IMR-90 (cell line): ENCODE data around the gene OR52W1. TPM values are rescaled to one million over a fixed set of nuclear protein-coding genes. Genes with fewer than 3 reads are reported as not detected.

Experiments
- ATAC-seq: fragments of 200-7000 bp; cut with Tn5 transposase; 2 replicates; pipeline ENCODE4 v1.9.1; 2020; ENCODE audit warnings: low read depth, mild to moderate bottlenecking, moderate library complexity
- BruUV-seq: library from RNA; stranded (reverse); fragments of 400-500 nt; replicated peaks from 2 replicates; lab custom pipeline; 2021; lab: Mats Ljungman, UMichigan
- CTCF ChIA-PET: fragments of 300-600 bp; formaldehyde crosslinking; extraction: SDS; loops from one replicate; lab custom pipeline; 2021; ENCODE audit warnings: antibody characterized with exemption; lab: Yijun Ruan, JAX
- POLR2A ChIA-PET: fragments of 300-600 bp; sonication (Branson Sonifier 250); formaldehyde crosslinking; loops from one replicate; lab custom pipeline; 2022; ENCODE audit warnings: antibody characterized with exemption; ENCODE audit not compliant: unreplicated experiment; lab: Charles Lee
- DNase-seq: peaks from one replicate; pipeline ENCODE4 v3.0.0; 2013
- H2AFZ ChIP-seq: replicated peaks from 2 replicates; pipeline ENCODE3; 2013; ENCODE audit warnings: low read length, mild to moderate bottlenecking; ENCODE audit not compliant: poor library complexity
- H2AK5ac ChIP-seq: 2 replicates; pipeline ENCODE4 v1.6.1; 2013; ENCODE audit warnings: low read depth, low read length, inconsistent platforms
- H2AK9ac ChIP-seq: replicated peaks from 2 replicates; pipeline ENCODE3; 2013; ENCODE audit warnings: mild to moderate bottlenecking, low read depth, low read length, moderate library complexity; ENCODE audit not compliant: poor library complexity
- H2BK120ac ChIP-seq: 2 replicates; pipeline ENCODE4 v1.6.1; 2013; ENCODE audit warnings: low read depth, low read length, inconsistent platforms
- H2BK15ac ChIP-seq: 3 replicates; pipeline ENCODE4 v1.6.1; 2013; ENCODE audit warnings: low read depth, low read length, inconsistent platforms
- H2BK20ac ChIP-seq: 2 replicates; pipeline ENCODE4 v1.6.1; 2013; ENCODE audit warnings: low read depth, mild to moderate bottlenecking, inconsistent platforms, low read length, moderate library complexity
- H2BK5ac ChIP-seq: 2 replicates; pipeline ENCODE4 v1.6.1; 2013; ENCODE audit warnings: mild to moderate bottlenecking, low read depth, low read length, inconsistent platforms; ENCODE audit not compliant: poor library complexity, severe bottlenecking
- H3K14ac ChIP-seq: replicated peaks from 2 replicates; pipeline ENCODE4 v1.6.1; 2013; ENCODE audit warnings: low read depth, low read length, inconsistent platforms
- H3K18ac ChIP-seq: 2 replicates; pipeline ENCODE4 v1.6.1; 2013; ENCODE audit warnings: low read depth, low read length, control low read depth
- H3K23ac ChIP-seq: 2 replicates; pipeline ENCODE4 v1.6.1; 2013; ENCODE audit warnings: low read depth, low read length, inconsistent platforms
- H3K27ac ChIP-seq: 2 replicates; pipeline ENCODE4 v1.5.1; 2013; ENCODE audit warnings: mild to moderate bottlenecking, control low read depth, low read length; ENCODE audit not compliant: insufficient read depth
- H3K27me3 ChIP-seq: 2 replicates; pipeline ENCODE4 v1.6.1; 2013; ENCODE audit warnings: low read length; ENCODE audit not compliant: control insufficient read depth, insufficient read depth
- H3K36me3 ChIP-seq: 2 replicates; pipeline ENCODE4 v1.6.1; 2013; ENCODE audit warnings: low read length, mixed read lengths; ENCODE audit not compliant: control insufficient read depth, insufficient read depth
- H3K4ac ChIP-seq: 2 replicates; pipeline ENCODE4 v1.6.1; 2013; ENCODE audit warnings: low read depth, low read length, inconsistent platforms
- H3K4me1 ChIP-seq: 2 replicates; pipeline ENCODE4 v1.6.1; 2013; ENCODE audit warnings: low read length, mixed read lengths; ENCODE audit not compliant: control insufficient read depth, insufficient read depth
- H3K4me2 ChIP-seq: 2 replicates; pipeline ENCODE4 v1.6.1; 2013; ENCODE audit warnings: low read depth, mild to moderate bottlenecking, control low read depth, low read length, moderate library complexity
- H3K4me3 ChIP-seq: 2 replicates; pipeline ENCODE4 v1.5.1; 2013; ENCODE audit warnings: low read depth, mild to moderate bottlenecking, control low read depth, low read length, moderate library complexity; ENCODE audit not compliant: insufficient read depth
- H3K56ac ChIP-seq: 2 replicates; pipeline ENCODE4 v1.6.1; 2013; ENCODE audit warnings: low read length, inconsistent platforms; ENCODE audit not compliant: insufficient read depth; ENCODE audit errors: extremely low read depth
- H3K79me1 ChIP-seq, 2 experiments: 2 replicates each; pipeline ENCODE4 v1.6.1; 2013; ENCODE audit warnings: low read length in 2 of 2, inconsistent platforms in 1 of 2, low read depth in 1 of 2
- H3K9ac ChIP-seq: 2 replicates; pipeline ENCODE4 v1.6.1; 2013; ENCODE audit warnings: low read depth, low read length, control low read depth
- H3K9me1 ChIP-seq: 2 replicates; pipeline ENCODE4 v1.6.1; 2013; ENCODE audit warnings: low read length, inconsistent platforms; ENCODE audit not compliant: insufficient read depth
- H3K9me3 ChIP-seq: 2 replicates; pipeline ENCODE4 v1.6.1; 2013; ENCODE audit warnings: low read length; ENCODE audit not compliant: control insufficient read depth, insufficient read depth
- H4K20me1 ChIP-seq: 2 replicates; pipeline ENCODE4 v1.6.1; 2013; ENCODE audit warnings: low read length, inconsistent platforms; ENCODE audit not compliant: insufficient read depth
- H4K5ac ChIP-seq: 2 replicates; pipeline ENCODE4 v1.6.1; 2013; ENCODE audit warnings: mild to moderate bottlenecking, low read depth, low read length, control low read depth
- H4K8ac ChIP-seq, 2 experiments: 2 replicates each; pipeline ENCODE4 v1.6.1; 2013; ENCODE audit warnings: low read depth in 2 of 2, low read length in 2 of 2, control low read depth in 1 of 2, inconsistent platforms in 1 of 2
- H4K91ac ChIP-seq: 2 replicates; pipeline ENCODE4 v1.6.1; 2013; ENCODE audit warnings: low read depth, low read length, inconsistent platforms; ENCODE audit not compliant: insufficient read depth
- BHLHE40 ChIP-seq: fragments of 150-350 bp; IDR thresholded peaks from 2 replicates; pipeline ENCODE4 v1.6.1; 2016; ENCODE audit warnings: mild to moderate bottlenecking, low read depth, low read length
- RCOR1 ChIP-seq: IDR thresholded peaks from 2 replicates; pipeline ENCODE4 v1.6.1; 2012; ENCODE audit warnings: mild to moderate bottlenecking, low read length, improper control_type of control experiment; ENCODE audit not compliant: insufficient replicate concordance
- SMC3 ChIP-seq: fragments of 150-350 bp; IDR thresholded peaks from 2 replicates; pipeline ENCODE4 v1.6.1; 2016; ENCODE audit warnings: low read depth, mild to moderate bottlenecking, antibody characterized with exemption, low read length, moderate library complexity
- WGBS, 2 experiments: methylation state at CpG; one replicate each; pipeline versions ENCODE4 v1.1.5 to v1.1.7; 2013; ENCODE audit warnings: missing lambda C conversion rate in 2 of 2; ENCODE audit not compliant: insufficient read length in 1 of 2; ENCODE audit errors: extremely low coverage in 2 of 2; 5-methylcytosine and 5-hydroxymethylcytosine counted together
- dilution Hi-C: fragments of 300-500 bp; cut with HindIII; formaldehyde crosslinking; loops from one replicate; pipeline ENCODE4 v1.14.3; 2018; ENCODE audit warnings: low sequenced_read_pairs; ENCODE audit not compliant: unreplicated experiment
- in situ Hi-C: fragments of 300-500 bp; cut with MboI; formaldehyde crosslinking; loops from 3 replicates; pipeline ENCODE4 v1.14.3; 2019; ENCODE audit warnings: low sequenced_read_pairs, inconsistent platforms, mixed read lengths
- intact Hi-C: fragments of 100-400 bp; cut with micrococcal nuclease; formaldehyde crosslinking; loops from 2 replicates; pipeline ENCODE4 v1.10.0; 2022
- polyA plus RNA-seq, 3 experiments: library from polyadenylated mRNA; depleted of rRNA; stranded (reverse); fragments of >200 nt; gene quantifications; 2 replicates each; pipeline ENCODE4 v1.2.3, GENCODE V29; 2012; ENCODE audit warnings: low replicate concordance in 1 of 3
- total RNA-seq: library from RNA; depleted of rRNA; stranded (reverse); fragments of >200 nt; gene quantifications from 2 replicates; pipeline ENCODE4 v1.2.3, GENCODE V29; 2012

The OR52W1 gene
- total and polyA plus RNA-seq, 2 of the 4 experiments (the other 2 are of a cell fraction) = not detected

DNA sequence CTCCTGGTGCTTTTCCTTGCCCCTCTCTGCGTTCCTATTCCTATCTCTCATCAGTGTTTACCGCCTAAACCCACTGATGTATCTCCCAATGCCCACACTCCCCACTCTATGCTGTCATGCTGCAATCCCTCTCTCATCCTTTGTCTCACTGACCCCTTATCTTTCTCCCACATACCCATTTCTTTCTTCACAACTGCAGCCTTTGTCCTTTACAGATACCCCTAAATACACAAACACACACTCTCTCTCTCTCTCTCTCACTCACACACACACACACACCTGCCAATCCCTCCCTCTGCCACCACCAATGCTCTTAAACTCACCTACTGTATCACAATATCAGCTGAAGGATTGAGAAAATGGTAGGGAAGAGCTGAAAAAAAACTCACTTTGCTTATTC is 23.6 kb upstream of the OR52W1 start:
- no peaks in the 10 kb centered on the region for H3K9me3 ChIP-seq
- ChIA-PET POLR2A (no interaction called here), CTCF (interaction anchor here (0.7 kb wide), 1 partner anchor 135 kb away, joined by 3 read pairs; no protein-coding TSS in a partner anchor)
- no peak for TF ChIP-seq BHLHE40
- no peak for TF ChIP-seq SMC3
- TF ChIP-seq RCOR1 = no peak
- no peak overlapping the region for H3K4me2 ChIP-seq
- BruUV-seq = no TSS peak
- no peak overlapping the region for H4K91ac ChIP-seq
- H3K23ac ChIP-seq = no peak overlapping the region
- no peak overlapping the region for H2BK120ac ChIP-seq
- no peaks in the 10 kb centered on the region for H3K36me3 ChIP-seq
- H2BK15ac ChIP-seq = no peak overlapping the region
- intact Hi-C loops (no loop called here), dilution Hi-C loops (no loop called here), in situ Hi-C loops (no loop called here)
- H4K8ac ChIP-seq = no peak overlapping the region
- no peaks in the 10 kb centered on the region for H3K79me1 ChIP-seq
- 15% methylated on average over 2 of the region's 2 CpGs; no CpG with 5 or more reads in 1 of the 2 experiments for WGBS, 2 experiments
- no peak overlapping the region for H4K5ac ChIP-seq
- H3K9ac ChIP-seq = no peak overlapping the region
- no peak overlapping the region for H3K4me3 ChIP-seq
- H2AK9ac ChIP-seq = no peak overlapping the region
- no peak overlapping the region for H3K56ac ChIP-seq
- no peak overlapping the region for H3K27ac ChIP-seq
- ATAC-seq (no peak), DNase-seq (no peak)
- no peak overlapping the region for H3K4ac ChIP-seq
- no peaks in the 10 kb centered on the region for H3K27me3 ChIP-seq
- H3K14ac ChIP-seq = no peak overlapping the region
- no peak overlapping the region for H3K18ac ChIP-seq
- H4K20me1 ChIP-seq = no peaks in the 10 kb centered on the region
- no peak overlapping the region for H2AK5ac ChIP-seq
- no peaks in the 10 kb centered on the region for H3K4me1 ChIP-seq
- H2AFZ ChIP-seq = no peak overlapping the region
- H2BK20ac ChIP-seq = no peak overlapping the region
- H3K9me1 ChIP-seq = no peaks in the 10 kb centered on the region
- no peak overlapping the region for H2BK5ac ChIP-seq
